ENCODE data around the gene ASB7.
A peak's percentile ranks its signal among the peaks of the same experiment; 100 is the strongest.

The ASB7 gene

GRCh38 chr15:100616700-100617099 is 14.3 kb downstream of the ASB7 start:
- no peaks in the 10 kb centered on the region for H3K27me3 ChIP-seq (replicated peaks; ENCODE audit: insufficient read depth, low read length)
- H3K9me2 ChIP-seq (replicated peaks; ENCODE audit: insufficient read depth, low read length): no peaks in the 10 kb centered on the region
- peaks cover 5% of the 10 kb centered on the region for H3K36me3 ChIP-seq (replicated peaks; ENCODE audit: insufficient read depth, low read length)
- DNase-seq: no peak
- no peak overlapping the region for H3K4me2 ChIP-seq (ENCODE audit: low read depth, low read length)
- H3K9me3 ChIP-seq (replicated peaks; ENCODE audit: insufficient read depth, low read length): no peaks in the 10 kb centered on the region
- no peak overlapping the region for H3K4me3 ChIP-seq (ENCODE audit: low read length)
- no peaks in the 10 kb centered on the region for H4K20me1 ChIP-seq (ENCODE audit: insufficient read depth, low read length)
- H3K4me1 ChIP-seq (ENCODE audit: low read length): no peaks in the 10 kb centered on the region
- H2AFZ ChIP-seq (ENCODE audit: low read length): no peak overlapping the region
- TF ChIP-seq EZH2phosphoT487 (IDR thresholded peaks at IDR 0.05; ENCODE audit: low read length) (no peak), EZH2 (optimal IDR thresholded peaks at IDR 0.05; ENCODE audit: low read depth, low read length) (no peak), CTCF (IDR thresholded peaks at IDR 0.05; ENCODE audit: low read length) (no peak)
- no peaks in the 10 kb centered on the region for H3F3A ChIP-seq (ENCODE audit: insufficient read depth, low read length)
- no peak overlapping the region for H3K9ac ChIP-seq (ENCODE audit: low read length)
- H3K27ac ChIP-seq (ENCODE audit: low read length): no peak overlapping the region
- no peaks in the 10 kb centered on the region for H3K79me2 ChIP-seq (ENCODE audit: low read length)

DNA sequence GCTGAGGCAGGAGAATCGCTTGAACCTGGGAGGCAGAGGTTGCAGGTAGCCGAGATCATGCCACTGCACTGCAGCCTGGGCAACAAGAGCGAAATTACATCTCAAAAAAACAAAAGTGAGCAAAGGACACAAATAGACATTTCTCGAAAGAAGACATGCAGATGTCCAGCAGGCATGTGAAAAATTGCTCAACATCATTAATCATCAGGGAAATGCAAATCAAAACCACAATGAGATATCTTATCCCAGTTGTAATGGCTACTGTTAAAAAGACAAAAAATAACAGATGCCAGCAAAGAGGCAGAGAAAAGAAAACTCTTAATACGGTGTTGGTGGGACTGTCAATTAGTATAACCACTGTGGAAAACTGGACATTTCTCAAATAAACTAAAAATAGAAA is 20.9 kb downstream of the ASB7 start:
- no peak for DNase-seq
- TF ChIP-seq CTCF (IDR thresholded peaks at IDR 0.05; ENCODE audit: low read length): no peak
- TF ChIP-seq EZH2phosphoT487 (IDR thresholded peaks at IDR 0.05; ENCODE audit: low read length): no peak
- no peak for TF ChIP-seq EZH2 (optimal IDR thresholded peaks at IDR 0.05; ENCODE audit: low read depth, low read length)
- H4K20me1 ChIP-seq (ENCODE audit: insufficient read depth, low read length): no peaks in the 10 kb centered on the region
- H3K4me2 ChIP-seq (ENCODE audit: low read depth, low read length): no peak overlapping the region
- H3K9me2 ChIP-seq (replicated peaks; ENCODE audit: insufficient read depth, low read length): no peaks in the 10 kb centered on the region
- no peaks in the 10 kb centered on the region for H3F3A ChIP-seq (ENCODE audit: insufficient read depth, low read length)
- H3K27ac ChIP-seq (ENCODE audit: low read length): no peak overlapping the region
- no peaks in the 10 kb centered on the region for H3K36me3 ChIP-seq (replicated peaks; ENCODE audit: insufficient read depth, low read length)
- no peaks in the 10 kb centered on the region for H3K4me1 ChIP-seq (ENCODE audit: low read length)
- H3K27me3 ChIP-seq (replicated peaks; ENCODE audit: insufficient read depth, low read length): no peaks in the 10 kb centered on the region
- no peak overlapping the region for H3K9ac ChIP-seq (ENCODE audit: low read length)
- no peak overlapping the region for H3K4me3 ChIP-seq (ENCODE audit: low read length)
- no peaks in the 10 kb centered on the region for H3K79me2 ChIP-seq (ENCODE audit: low read length)
- H2AFZ ChIP-seq (ENCODE audit: low read length): no peak overlapping the region
- no peaks in the 10 kb centered on the region for H3K9me3 ChIP-seq (replicated peaks; ENCODE audit: insufficient read depth, low read length)

GRCh38 chr15:100627789-100628395 is 25.5 kb downstream of the ASB7 start:
- H2AFZ ChIP-seq (ENCODE audit: low read length): no peak overlapping the region
- TF ChIP-seq EZH2phosphoT487 (IDR thresholded peaks at IDR 0.05; ENCODE audit: low read length): no peak
- peak; percentile 78 for TF ChIP-seq CTCF (IDR thresholded peaks at IDR 0.05; ENCODE audit: low read length)
- no peak for TF ChIP-seq EZH2 (optimal IDR thresholded peaks at IDR 0.05; ENCODE audit: low read depth, low read length)

More at GRCh38 chr15:100627789-100628395, 25.5 kb downstream of the ASB7 start:
- Histone ChIP-seq H3K27ac (ENCODE audit: low read length) (no peak overlapping the region), H3K4me1 (ENCODE audit: low read length) (no peaks in the 10 kb centered on the region), H3K9me2 (replicated peaks; ENCODE audit: insufficient read depth, low read length) (no peaks in the 10 kb centered on the region), H3K9ac (ENCODE audit: low read length) (no peak overlapping the region), H3K79me2 (ENCODE audit: low read length) (0 out of 2 replicates have a peak, but pooled peaks cover 4% of the 10 kb centered on the region), H3K4me3 (ENCODE audit: low read length) (no peak overlapping the region), H3K36me3 (replicated peaks; ENCODE audit: insufficient read depth, low read length) (no peaks in the 10 kb centered on the region), H3K9me3 (replicated peaks; ENCODE audit: insufficient read depth, low read length) (no peaks in the 10 kb centered on the region), H3F3A (ENCODE audit: insufficient read depth, low read length) (no peaks in the 10 kb centered on the region), H3K27me3 (replicated peaks; ENCODE audit: insufficient read depth, low read length) (no peaks in the 10 kb centered on the region), H4K20me1 (ENCODE audit: insufficient read depth, low read length) (no peaks in the 10 kb centered on the region), H3K4me2 (ENCODE audit: low read depth, low read length) (no peak overlapping the region)
- peak; percentile 78 for DNase-seq
